Measurements from ENCODE around the gene SLC26A9. TPM values are rescaled to one million over a fixed set of nuclear protein-coding genes. Genes with fewer than 3 reads are reported as not detected.

SLC26A9 gene
- total and polyA plus RNA-seq, 9 of the 15 experiments (the other 6 are each of a cell fraction or from before 2014, with no cell fraction given) = 0.03 TPM; not detected in 8

DNA sequence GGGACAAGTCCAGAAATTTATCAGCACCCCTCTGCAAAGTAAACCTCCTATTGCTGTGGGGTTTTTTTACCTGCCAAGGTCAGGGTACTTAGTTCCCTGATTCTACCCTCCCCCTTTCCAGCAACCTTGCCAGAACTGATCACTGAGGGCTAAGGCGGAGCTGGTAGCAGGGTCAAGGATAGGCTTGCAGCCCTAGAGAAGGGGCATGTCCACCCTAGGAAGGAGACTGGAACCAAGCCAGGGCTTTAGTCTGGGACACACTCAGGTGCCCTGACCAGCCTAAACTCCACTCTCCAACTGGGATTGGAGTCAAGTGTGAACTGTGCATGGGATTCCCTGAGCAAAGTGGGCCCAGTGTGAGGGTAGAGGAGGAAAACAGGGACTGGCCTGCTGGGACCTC is 6.5 kb upstream of the SLC26A9 start:
- Histone ChIP-seq H3K4me2 (ENCODE audit: insufficient read depth, low read length) (no peak overlapping the region), H3K27ac (ENCODE audit: extremely low read depth, low read depth, low read length) (no peak overlapping the region), H3K4me1 (replicated peaks in 1 of 2; ENCODE audit: control insufficient read depth in 2 of 2, insufficient read depth in 2 of 2, low read length in 2 of 2) (peaks cover 0 to 9% of the 10 kb centered on the region in 2 experiments; a peak in 4 of 5 replicates), H3K9ac (ENCODE audit: insufficient read depth in 1 of 2, low read depth in 2 of 2, low read length in 2 of 2) (no peak overlapping the region), H3K9me3 (replicated peaks; ENCODE audit: control insufficient read depth, insufficient read depth, low read depth, low read length) (no peaks in the 10 kb centered on the region), H2AFZ (ENCODE audit: low read depth, low read length) (no peak overlapping the region), H3K79me2 (ENCODE audit: control insufficient read depth, insufficient read depth, low read length) (no peaks in the 10 kb centered on the region), H3K4me3 (no peak overlapping the region), H4K20me1 (replicated peaks; ENCODE audit: control insufficient read depth, insufficient read depth, low read length) (peaks cover 24% of the 10 kb centered on the region), H3K27me3 (ENCODE audit: control insufficient read depth in 2 of 2, insufficient read depth in 2 of 2, low read length in 2 of 2) (peaks cover 30 to 54% of the 10 kb centered on the region in 2 experiments), H3K36me3 (ENCODE audit: control insufficient read depth, insufficient read depth, low read length) (no peaks in the 10 kb centered on the region), H3K9me1 (ENCODE audit: control insufficient read depth, insufficient read depth, low read length) (no peaks in the 10 kb centered on the region)
- intact Hi-C loops (cut with micrococcal nuclease) = no loop called here
- FAIRE-seq = no peak
- 0% methylated on average over 1 of the region's 1 CpG for WGBS (ENCODE audit: insufficient coverage, low coverage, missing lambda C conversion rate)
- TF ChIP-seq KHSRP (IDR thresholded peaks at IDR 0.05) (no peak), ZNF766 (CRISPR knock-in tag; conservative IDR thresholded peaks at IDR 0.05) (no peak)
- ATAC-seq = no peak
- no peak for DNase-seq (ENCODE audit: extremely low read depth in 1 of 4, low spot score in 3 of 4)
- ChIA-PET POLR2A (interaction anchor here (1.1 kb wide), 1 partner anchor 18 kb away, joined by 3 read pairs; no protein-coding TSS in a partner anchor), CTCF (ENCODE audit: low intra/inter-chr PET ratio) (no interaction called here)
- in situ Hi-C loops (cut with MboI) = no loop called here
- no TSS peak for BruUV-seq (replicated peaks)

- TF ChIP-seq, protein P1, sequence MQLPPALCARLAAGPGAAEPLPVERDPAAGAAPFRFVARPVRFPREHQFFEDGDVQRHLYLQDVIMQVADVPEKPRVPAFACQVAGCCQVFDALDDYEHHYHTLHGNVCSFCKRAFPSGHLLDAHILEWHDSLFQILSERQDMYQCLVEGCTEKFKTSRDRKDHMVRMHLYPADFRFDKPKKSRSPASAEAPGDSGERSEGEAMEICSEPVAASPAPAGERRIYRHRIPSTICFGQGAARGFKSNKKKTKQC (CRISPR knock-in tag; IDR thresholded peaks at IDR 0.05) = no peak
- TF ChIP-seq ATF6 (CRISPR knock-in tag; IDR thresholded peaks at IDR 0.05) (no peak), RBM22 (IDR thresholded peaks at IDR 0.05; ENCODE audit: low read depth, low read length, poor library complexity, severe bottlenecking) (no peak)
- no peak overlapping the region for H3K9ac ChIP-seq (ENCODE audit: insufficient read depth in 1 of 2, low read depth in 2 of 2, low read length in 2 of 2)
- H3K79me2 ChIP-seq (ENCODE audit: control insufficient read depth, insufficient read depth, low read length) = no peaks in the 10 kb centered on the region
- no TSS peak for BruUV-seq (replicated peaks)
- no peak overlapping the region for H3K4me2 ChIP-seq (ENCODE audit: insufficient read depth, low read length)
- ChIA-PET POLR2A (interaction anchor here (0.6 to 1.1 kb wide), 3 partner anchors 11 to 866 kb away, joined by 3 read pairs; no protein-coding TSS in a partner anchor), CTCF (ENCODE audit: low intra/inter-chr PET ratio) (no interaction called here)
- 8% methylated on average over 3 of the region's 3 CpGs for WGBS (ENCODE audit: insufficient coverage, low coverage, missing lambda C conversion rate)
- ATAC-seq (no peak), DNase-seq (ENCODE audit: extremely low read depth in 1 of 4, low spot score in 3 of 4) (no peak), FAIRE-seq (no peak)
- peaks cover 35 to 60% of the 10 kb centered on the region in 2 experiments for H3K27me3 ChIP-seq (ENCODE audit: control insufficient read depth in 2 of 2, insufficient read depth in 2 of 2, low read length in 2 of 2)
- in situ Hi-C loops (cut with MboI) (no loop called here), intact Hi-C loops (cut with micrococcal nuclease) (no loop called here)
- peaks cover 0 to 10% of the 10 kb centered on the region in 2 experiments; a peak in 4 of 5 replicates for H3K4me1 ChIP-seq (replicated peaks in 1 of 2; ENCODE audit: control insufficient read depth in 2 of 2, insufficient read depth in 2 of 2, low read length in 2 of 2)
- H3K36me3 ChIP-seq (ENCODE audit: control insufficient read depth, insufficient read depth, low read length) = no peaks in the 10 kb centered on the region
- H3K4me3 ChIP-seq = no peak overlapping the region
- peaks cover 27% of the 10 kb centered on the region for H4K20me1 ChIP-seq (replicated peaks; ENCODE audit: control insufficient read depth, insufficient read depth, low read length)
- no peaks in the 10 kb centered on the region for H3K9me1 ChIP-seq (ENCODE audit: control insufficient read depth, insufficient read depth, low read length)
- H3K27ac ChIP-seq (ENCODE audit: extremely low read depth, low read depth, low read length) = no peak overlapping the region
- no peaks in the 10 kb centered on the region for H3K9me3 ChIP-seq (replicated peaks; ENCODE audit: control insufficient read depth, insufficient read depth, low read depth, low read length)
- H2AFZ ChIP-seq (ENCODE audit: low read depth, low read length) = no peak overlapping the region
Measured at GRCh38 chr1:205948886-205949285, 5.6 kb upstream of the SLC26A9 start.
